ENCODE results near the gene MLEC.

MLEC gene

DNA sequence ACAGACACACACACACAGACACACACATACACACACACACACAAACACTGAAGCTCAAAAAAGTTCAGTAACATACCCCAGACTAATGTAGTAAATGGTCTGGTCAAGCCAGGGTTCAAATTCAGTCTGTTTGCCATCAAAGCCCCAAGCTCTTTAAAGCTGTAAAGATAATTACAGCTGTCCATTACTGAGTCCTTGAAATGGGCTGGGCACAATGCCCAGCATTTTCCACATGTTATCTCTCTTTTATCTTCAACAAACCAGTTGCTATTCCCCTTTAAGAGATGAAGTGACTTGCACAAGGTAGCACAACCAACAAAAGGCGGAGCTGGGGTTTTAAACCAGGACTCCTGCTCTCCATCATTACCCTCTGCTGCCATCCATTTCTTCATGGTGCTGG, 15.7 kb downstream of the MLEC start:
- no peak overlapping the region for H3K4me3 ChIP-seq (ENCODE audit: low read length)
- TF ChIP-seq, protein P1, sequence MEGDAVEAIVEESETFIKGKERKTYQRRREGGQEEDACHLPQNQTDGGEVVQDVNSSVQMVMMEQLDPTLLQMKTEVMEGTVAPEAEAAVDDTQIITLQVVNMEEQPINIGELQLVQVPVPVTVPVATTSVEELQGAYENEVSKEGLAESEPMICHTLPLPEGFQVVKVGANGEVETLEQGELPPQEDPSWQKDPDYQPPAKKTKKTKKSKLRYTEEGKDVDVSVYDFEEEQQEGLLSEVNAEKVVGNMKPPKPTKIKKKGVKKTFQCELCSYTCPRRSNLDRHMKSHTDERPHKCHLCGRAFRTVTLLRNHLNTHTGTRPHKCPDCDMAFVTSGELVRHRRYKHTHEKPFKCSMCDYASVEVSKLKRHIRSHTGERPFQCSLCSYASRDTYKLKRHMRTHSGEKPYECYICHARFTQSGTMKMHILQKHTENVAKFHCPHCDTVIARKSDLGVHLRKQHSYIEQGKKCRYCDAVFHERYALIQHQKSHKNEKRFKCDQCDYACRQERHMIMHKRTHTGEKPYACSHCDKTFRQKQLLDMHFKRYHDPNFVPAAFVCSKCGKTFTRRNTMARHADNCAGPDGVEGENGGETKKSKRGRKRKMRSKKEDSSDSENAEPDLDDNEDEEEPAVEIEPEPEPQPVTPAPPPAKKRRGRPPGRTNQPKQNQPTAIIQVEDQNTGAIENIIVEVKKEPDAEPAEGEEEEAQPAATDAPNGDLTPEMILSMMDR (conservative IDR thresholded peaks at IDR 0.05; ENCODE audit: low read depth, low read length) = no peak
- DNase-seq (ENCODE audit: low read depth) = no peak

DNA sequence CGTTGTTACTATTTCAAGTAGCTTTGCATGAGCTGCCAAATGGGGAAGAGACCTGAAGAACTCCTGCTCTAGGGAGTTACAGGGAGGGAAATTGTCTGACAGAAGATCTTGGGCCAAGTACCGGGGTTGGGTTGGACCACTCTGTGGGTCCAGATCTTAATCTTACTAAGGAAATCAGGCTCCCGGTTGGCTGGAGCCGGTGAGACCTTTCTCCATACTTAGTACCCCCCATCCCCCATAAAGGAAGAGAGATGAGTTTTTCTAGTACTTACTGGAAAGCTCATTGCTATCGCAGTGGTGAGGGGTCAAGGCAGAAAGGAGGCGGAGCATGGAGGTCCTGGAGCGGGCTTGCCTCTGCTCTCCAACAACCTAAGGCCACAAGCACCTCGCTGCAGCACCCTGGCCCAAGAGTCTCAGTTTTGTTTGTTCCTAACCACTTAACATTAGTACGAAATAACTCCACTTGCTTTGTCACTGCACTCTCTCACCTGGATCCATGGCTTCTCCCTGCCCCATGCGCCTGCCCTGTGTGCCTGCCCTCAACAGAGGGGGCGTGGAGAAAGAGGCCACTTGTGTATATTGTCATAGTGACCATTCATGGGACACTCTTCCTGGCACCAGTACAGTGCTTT, 16.5 kb downstream of the MLEC start:
- no peak overlapping the region for H3K4me3 ChIP-seq (ENCODE audit: low read length)
- DNase-seq (ENCODE audit: low read depth) = no peak
- TF ChIP-seq, protein P1 (conservative IDR thresholded peaks at IDR 0.05; ENCODE audit: low read depth, low read length) = no peak

DNA sequence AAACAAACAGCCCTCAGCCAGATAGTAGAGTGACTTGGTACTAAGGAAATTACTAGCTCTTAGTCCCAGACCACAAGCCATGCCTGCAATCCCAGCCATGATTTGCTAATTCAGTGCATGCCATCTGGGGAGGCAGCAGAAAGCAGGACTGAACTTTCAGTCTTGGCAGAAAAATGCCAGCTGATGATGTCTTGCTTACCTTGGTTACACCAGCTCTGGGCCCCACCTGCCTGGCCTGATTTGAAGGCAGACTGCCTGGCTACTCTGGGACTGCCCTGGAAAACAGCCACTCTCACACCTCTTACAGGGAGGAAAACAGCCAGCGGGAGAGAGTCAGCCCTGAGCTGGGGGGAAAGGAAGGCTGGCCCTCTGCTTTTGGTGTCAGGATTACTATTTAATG, 18.7 kb downstream of the MLEC start:
- TF ChIP-seq, protein P1 (conservative IDR thresholded peaks at IDR 0.05; ENCODE audit: low read depth, low read length) = no peak
- no peak overlapping the region for H3K4me3 ChIP-seq (ENCODE audit: low read length)
- no peak for DNase-seq (ENCODE audit: low read depth)

DNA sequence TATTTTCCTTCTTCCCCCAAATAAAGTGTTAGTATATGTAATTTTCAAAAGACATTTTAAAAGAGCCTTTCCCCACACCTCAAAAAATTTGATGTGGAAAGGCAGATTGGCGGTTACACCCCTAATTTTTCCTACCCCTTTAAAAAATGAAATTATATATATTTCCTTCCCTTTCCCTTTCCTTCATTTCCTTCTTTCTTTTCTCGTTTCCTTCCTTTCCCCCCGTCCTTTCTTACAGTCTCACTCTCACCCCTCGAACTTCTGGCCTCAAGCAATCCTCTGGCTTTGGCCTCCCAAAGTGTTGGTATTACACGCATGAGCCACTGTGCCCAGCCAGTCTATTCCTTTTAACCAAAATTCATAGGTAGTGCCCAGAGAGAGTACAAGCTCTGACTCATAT, 19.1 kb downstream of the MLEC start:
- H3K4me3 ChIP-seq (ENCODE audit: low read length) = no peak overlapping the region
- DNase-seq (ENCODE audit: low read depth) = no peak
- TF ChIP-seq, protein P1 (conservative IDR thresholded peaks at IDR 0.05; ENCODE audit: low read depth, low read length) = no peak

DNA sequence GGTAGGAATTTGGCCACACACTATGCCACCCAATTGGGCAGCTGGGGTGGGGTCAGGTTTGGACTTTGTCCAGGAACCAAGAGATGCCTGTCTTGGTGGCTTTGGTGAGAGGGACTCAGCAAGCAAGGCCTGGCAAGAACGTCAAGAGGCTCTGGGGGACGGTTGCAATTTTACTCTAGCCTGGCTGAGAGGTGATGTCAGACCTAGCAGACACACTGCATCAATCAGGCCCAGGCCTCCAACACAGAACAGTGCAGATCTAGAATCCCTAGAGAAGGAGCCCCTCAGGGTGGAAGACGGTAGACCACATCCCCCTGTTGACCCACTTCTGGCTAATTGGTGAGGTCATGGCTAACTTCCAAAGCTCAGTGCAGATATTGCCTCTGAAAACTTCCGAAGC, 21.7 kb downstream of the MLEC start:
- DNase-seq (ENCODE audit: low read depth) = no peak
- no peak overlapping the region for H3K4me3 ChIP-seq (ENCODE audit: low read length)
- TF ChIP-seq, protein P1 (conservative IDR thresholded peaks at IDR 0.05; ENCODE audit: low read depth, low read length) = no peak

DNA sequence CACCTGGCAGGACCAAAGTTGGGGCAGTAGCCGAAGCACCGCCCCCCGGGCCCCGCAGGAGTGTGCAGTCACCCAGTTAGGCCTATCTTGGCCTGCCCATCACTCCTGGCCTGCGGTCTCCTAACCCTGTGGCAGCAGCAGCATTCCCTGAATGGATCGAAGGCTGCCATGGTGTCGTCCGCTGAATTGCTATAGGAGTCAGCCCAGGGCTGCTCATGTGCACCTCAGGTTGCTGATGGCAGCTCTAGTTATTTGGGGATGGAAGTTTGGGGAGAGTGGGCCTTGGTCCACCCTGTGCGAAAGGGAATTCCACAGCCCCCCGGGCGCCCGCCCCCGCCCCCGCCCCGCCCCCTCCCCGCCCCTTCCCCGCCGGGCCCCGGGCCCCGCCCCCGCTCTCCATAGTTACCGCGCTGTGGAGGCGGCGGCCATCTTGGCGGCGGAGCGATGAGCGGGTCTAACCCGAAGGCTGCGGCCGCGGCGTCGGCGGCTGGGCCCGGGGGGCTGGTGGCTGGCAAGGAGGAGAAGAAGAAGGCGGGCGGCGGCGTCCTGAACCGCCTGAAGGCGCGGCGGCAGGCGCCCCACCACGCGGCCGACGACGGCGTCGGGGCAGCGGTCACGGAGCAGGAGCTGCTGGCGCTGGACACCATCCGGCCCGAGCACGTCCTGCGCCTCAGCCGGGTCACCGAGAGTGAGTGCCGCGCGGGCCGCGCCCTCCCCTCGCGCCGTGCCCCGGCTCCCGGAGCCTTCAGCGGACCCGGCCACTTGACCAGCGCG, 23.3 kb downstream of the MLEC start, which contains the start of gene UNC119B:
TSS of gene UNC119B (plus strand) at position 428 of the 774 bp plus-strand sequence. CDS start at position 445, 17 bp downstream.
- DNase-seq (ENCODE audit: low read depth) = no peak
- peak within 1 kb of the TSS; percentile 78 for H3K4me3 ChIP-seq (ENCODE audit: low read length)
- TF ChIP-seq, protein P1 (conservative IDR thresholded peaks at IDR 0.05; ENCODE audit: low read depth, low read length) = no peak

Data from retinal pigment epithelial cell (primary cell).